Neural cell (in vitro differentiated cells): ENCODE data around the gene ARHGAP25. TPM values are rescaled to one million over a fixed set of nuclear protein-coding genes. Genes with fewer than 3 reads are reported as not detected.

Experiments used
- H2AFZ ChIP-seq: fragments of 200-600, 300-800 bp; sonication (generic), shearing (Covaris generic); 2 replicates; pipeline ENCODE4 v1.6.0; 2014; ENCODE audit warnings: low read depth, mild to moderate bottlenecking, antibody characterized with exemption, low read length, moderate library complexity
- H3F3A ChIP-seq: fragments of 200-600 bp; shearing (Covaris generic); 2 replicates; pipeline ENCODE4 v1.6.1; 2016; ENCODE audit warnings: mild to moderate bottlenecking, moderate library complexity, mixed read lengths, antibody characterized with exemption, low read length; ENCODE audit not compliant: insufficient read depth, poor library complexity, severe bottlenecking
- H3K27ac ChIP-seq: fragments of 200-600, 300-800 bp; sonication (generic), shearing (Covaris generic); 2 replicates; pipeline ENCODE4 v1.5.1; 2014; ENCODE audit warnings: mild to moderate bottlenecking, low read length, moderate library complexity
- H3K27me3 ChIP-seq: fragments of 300-800, 200-600 bp; sonication (generic), shearing (Covaris generic); 2 replicates; pipeline ENCODE4 v1.6.0; 2014; ENCODE audit warnings: mild to moderate bottlenecking, low read depth, low read length, moderate library complexity; ENCODE audit not compliant: insufficient read depth
- H3K36me3 ChIP-seq: fragments of 300-800, 200-600 bp; sonication (generic), shearing (Covaris generic); 2 replicates; pipeline ENCODE4 v1.5.1; 2014; ENCODE audit warnings: mild to moderate bottlenecking, antibody characterized with exemption, low read length, moderate library complexity; ENCODE audit not compliant: insufficient read depth
- H3K4me2 ChIP-seq: fragments of 300-800, 200-600 bp; sonication (generic), shearing (Covaris generic); 2 replicates; pipeline ENCODE4 v1.6.0; 2014; ENCODE audit warnings: mild to moderate bottlenecking, low read length
- H3K4me3 ChIP-seq: fragments of 300-800, 200-600 bp; sonication (generic), shearing (Covaris generic); 2 replicates; pipeline ENCODE4 v1.5.1; 2014; ENCODE audit warnings: mild to moderate bottlenecking, low read length, moderate library complexity
- H3K79me2 ChIP-seq: fragments of 200-600 bp; shearing (Covaris generic); replicated peaks from 2 replicates; pipeline ENCODE4 v1.6.0; 2014; ENCODE audit warnings: mild to moderate bottlenecking, low read length, moderate library complexity; ENCODE audit not compliant: insufficient read depth
- H3K9ac ChIP-seq: fragments of 300-800, 200-600 bp; sonication (generic), shearing (Covaris generic); 2 replicates; pipeline ENCODE4 v1.6.1; 2016; ENCODE audit warnings: mild to moderate bottlenecking, low read length, mixed read lengths
- H3K9me2 ChIP-seq: fragments of 200-600 bp; shearing (Covaris generic); 2 replicates; pipeline ENCODE4 v1.6.1; 2016; ENCODE audit warnings: mild to moderate bottlenecking, low read length, mixed read lengths; ENCODE audit not compliant: insufficient read depth
- H3K9me3 ChIP-seq: fragments of 200-600, 300-800 bp; sonication (generic), shearing (Covaris generic); 2 replicates; pipeline ENCODE4 v1.6.1; 2016; ENCODE audit warnings: mild to moderate bottlenecking, mixed run types, low read length, moderate library complexity, mixed read lengths
- H4K20me1 ChIP-seq: fragments of 200-600 bp; shearing (Covaris generic); 2 replicates; pipeline ENCODE4 v1.6.1; 2016; ENCODE audit warnings: mild to moderate bottlenecking, mixed run types; ENCODE audit not compliant: insufficient read depth
- EP300 ChIP-seq: fragments of 450-650 bp; conservative IDR thresholded peaks from 2 replicates; pipeline ENCODE4 v1.6.1; 2014; ENCODE audit warnings: antibody characterized with exemption, mild to moderate bottlenecking, moderate library complexity; ENCODE audit not compliant: poor library complexity, severe bottlenecking
- EZH2 ChIP-seq: fragments of 200-600, 300-800 bp; shearing (Covaris generic), sonication (generic); IDR thresholded peaks from 2 replicates; pipeline ENCODE4 v1.6.1; 2014; ENCODE audit warnings: antibody characterized with exemption, low read length, borderline replicate concordance, mild to moderate bottlenecking; ENCODE audit not compliant: insufficient read depth, poor library complexity, severe bottlenecking
- MXI1 ChIP-seq: fragments of 450-650 bp; conservative IDR thresholded peaks from 2 replicates; pipeline ENCODE4 v1.6.1; 2014; ENCODE audit warnings: antibody characterized with exemption, mild to moderate bottlenecking; ENCODE audit not compliant: poor library complexity, severe bottlenecking
- POLR2AphosphoS5 ChIP-seq: IDR thresholded peaks from 2 replicates; pipeline ENCODE4 v1.6.1; 2012
- RAD21 ChIP-seq: fragments of 450-650 bp; conservative IDR thresholded peaks from 2 replicates; pipeline ENCODE4 v1.6.1; 2014; ENCODE audit warnings: antibody characterized with exemption, mild to moderate bottlenecking, moderate library complexity
- SMC3 ChIP-seq: fragments of 450-650 bp; conservative IDR thresholded peaks from 2 replicates; pipeline ENCODE4 v1.6.1; 2014; ENCODE audit warnings: antibody characterized with exemption, mild to moderate bottlenecking, moderate library complexity; ENCODE audit not compliant: poor library complexity
- TAF1 ChIP-seq: IDR thresholded peaks from 2 replicates; pipeline ENCODE4 v1.6.1; 2012; ENCODE audit warnings: low read depth
- polyA plus RNA-seq: library from polyadenylated mRNA; depleted of rRNA; stranded (reverse); fragments of >200 nt; gene quantifications from 2 replicates; pipeline ENCODE4 v1.2.3, GENCODE V29; 2014
- TF ChIP-seq, protein P1 (sequence below): fragments of 450-650 bp; IDR thresholded peaks from 2 replicates; pipeline ENCODE4 v1.5.1; 2014; ENCODE audit warnings: antibody characterized with exemption, mild to moderate bottlenecking, moderate library complexity; ENCODE audit not compliant: poor library complexity, severe bottlenecking
- TF ChIP-seq, protein P2 (sequence below): IDR thresholded peaks from 2 replicates; pipeline ENCODE4 v1.6.1; 2012; ENCODE audit warnings: borderline replicate concordance

The ARHGAP25 gene
- polyA plus RNA-seq, 1 donor from 2014 or later = not detected

DNA sequence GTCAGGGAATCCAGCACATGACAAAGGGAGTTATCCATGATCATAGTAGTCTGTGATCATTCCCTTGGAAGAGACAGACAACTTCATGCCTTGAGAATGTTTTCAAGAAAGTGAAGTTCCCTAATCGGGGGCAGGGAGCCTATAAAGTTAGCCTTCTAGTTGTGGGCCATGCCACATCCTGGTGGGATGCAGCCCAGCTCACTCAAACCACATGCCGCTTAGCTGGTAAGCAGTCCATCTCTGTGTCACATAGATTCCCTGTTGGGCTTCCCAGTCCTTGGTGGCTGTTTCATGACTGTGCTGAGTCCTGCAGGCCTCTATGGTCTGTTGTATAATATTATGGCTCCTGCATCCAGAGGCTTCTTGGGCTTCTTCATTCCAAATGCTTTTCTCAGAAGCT, 11.4 kb upstream of the ARHGAP25 start:
- no peak for TF ChIP-seq MXI1
- TF ChIP-seq TAF1 = no peak
- TF ChIP-seq EZH2 = no peak
- no peak for TF ChIP-seq SMC3
- TF ChIP-seq, protein P1, sequence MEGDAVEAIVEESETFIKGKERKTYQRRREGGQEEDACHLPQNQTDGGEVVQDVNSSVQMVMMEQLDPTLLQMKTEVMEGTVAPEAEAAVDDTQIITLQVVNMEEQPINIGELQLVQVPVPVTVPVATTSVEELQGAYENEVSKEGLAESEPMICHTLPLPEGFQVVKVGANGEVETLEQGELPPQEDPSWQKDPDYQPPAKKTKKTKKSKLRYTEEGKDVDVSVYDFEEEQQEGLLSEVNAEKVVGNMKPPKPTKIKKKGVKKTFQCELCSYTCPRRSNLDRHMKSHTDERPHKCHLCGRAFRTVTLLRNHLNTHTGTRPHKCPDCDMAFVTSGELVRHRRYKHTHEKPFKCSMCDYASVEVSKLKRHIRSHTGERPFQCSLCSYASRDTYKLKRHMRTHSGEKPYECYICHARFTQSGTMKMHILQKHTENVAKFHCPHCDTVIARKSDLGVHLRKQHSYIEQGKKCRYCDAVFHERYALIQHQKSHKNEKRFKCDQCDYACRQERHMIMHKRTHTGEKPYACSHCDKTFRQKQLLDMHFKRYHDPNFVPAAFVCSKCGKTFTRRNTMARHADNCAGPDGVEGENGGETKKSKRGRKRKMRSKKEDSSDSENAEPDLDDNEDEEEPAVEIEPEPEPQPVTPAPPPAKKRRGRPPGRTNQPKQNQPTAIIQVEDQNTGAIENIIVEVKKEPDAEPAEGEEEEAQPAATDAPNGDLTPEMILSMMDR = no peak
- no peak for TF ChIP-seq EP300
- TF ChIP-seq RAD21 = no peak
- TF ChIP-seq POLR2AphosphoS5 = no peak
- TF ChIP-seq, protein P2, sequence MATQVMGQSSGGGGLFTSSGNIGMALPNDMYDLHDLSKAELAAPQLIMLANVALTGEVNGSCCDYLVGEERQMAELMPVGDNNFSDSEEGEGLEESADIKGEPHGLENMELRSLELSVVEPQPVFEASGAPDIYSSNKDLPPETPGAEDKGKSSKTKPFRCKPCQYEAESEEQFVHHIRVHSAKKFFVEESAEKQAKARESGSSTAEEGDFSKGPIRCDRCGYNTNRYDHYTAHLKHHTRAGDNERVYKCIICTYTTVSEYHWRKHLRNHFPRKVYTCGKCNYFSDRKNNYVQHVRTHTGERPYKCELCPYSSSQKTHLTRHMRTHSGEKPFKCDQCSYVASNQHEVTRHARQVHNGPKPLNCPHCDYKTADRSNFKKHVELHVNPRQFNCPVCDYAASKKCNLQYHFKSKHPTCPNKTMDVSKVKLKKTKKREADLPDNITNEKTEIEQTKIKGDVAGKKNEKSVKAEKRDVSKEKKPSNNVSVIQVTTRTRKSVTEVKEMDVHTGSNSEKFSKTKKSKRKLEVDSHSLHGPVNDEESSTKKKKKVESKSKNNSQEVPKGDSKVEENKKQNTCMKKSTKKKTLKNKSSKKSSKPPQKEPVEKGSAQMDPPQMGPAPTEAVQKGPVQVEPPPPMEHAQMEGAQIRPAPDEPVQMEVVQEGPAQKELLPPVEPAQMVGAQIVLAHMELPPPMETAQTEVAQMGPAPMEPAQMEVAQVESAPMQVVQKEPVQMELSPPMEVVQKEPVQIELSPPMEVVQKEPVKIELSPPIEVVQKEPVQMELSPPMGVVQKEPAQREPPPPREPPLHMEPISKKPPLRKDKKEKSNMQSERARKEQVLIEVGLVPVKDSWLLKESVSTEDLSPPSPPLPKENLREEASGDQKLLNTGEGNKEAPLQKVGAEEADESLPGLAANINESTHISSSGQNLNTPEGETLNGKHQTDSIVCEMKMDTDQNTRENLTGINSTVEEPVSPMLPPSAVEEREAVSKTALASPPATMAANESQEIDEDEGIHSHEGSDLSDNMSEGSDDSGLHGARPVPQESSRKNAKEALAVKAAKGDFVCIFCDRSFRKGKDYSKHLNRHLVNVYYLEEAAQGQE = no peak
- H3K79me2 ChIP-seq = no peaks in the 10 kb centered on the region
- H3K4me2 ChIP-seq = no peak overlapping the region
- no peaks in the 10 kb centered on the region for H3K9me3 ChIP-seq
- no peaks in the 10 kb centered on the region for H3K36me3 ChIP-seq
- H3K27me3 ChIP-seq = no peaks in the 10 kb centered on the region
- no peak overlapping the region for H3K27ac ChIP-seq
- H3K4me3 ChIP-seq = no peak overlapping the region
- H2AFZ ChIP-seq = no peak overlapping the region
- no peaks in the 10 kb centered on the region for H3K9me2 ChIP-seq
- no peaks in the 10 kb centered on the region for H3F3A ChIP-seq
- H4K20me1 ChIP-seq = no peaks in the 10 kb centered on the region
- no peak overlapping the region for H3K9ac ChIP-seq

DNA sequence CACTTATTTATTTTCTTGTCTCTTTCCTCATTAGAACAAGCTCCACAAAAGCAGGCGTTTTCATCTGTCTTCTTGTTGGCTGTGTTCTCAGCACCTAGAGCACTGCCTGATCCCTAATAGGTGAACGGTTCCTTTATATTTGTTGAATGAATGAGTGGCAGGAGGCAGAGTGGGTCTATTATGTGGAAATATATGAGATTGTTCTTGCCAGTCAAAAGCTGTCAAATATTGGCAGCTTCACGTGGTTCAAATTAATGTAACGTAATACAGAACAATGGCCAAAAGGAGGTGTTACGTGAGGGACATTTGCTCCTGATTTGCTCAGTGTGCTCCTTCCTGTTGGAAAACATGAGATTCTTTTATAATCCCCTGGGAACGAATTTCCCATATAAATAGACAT, 8.5 kb upstream of the ARHGAP25 start:
- peak overlapping the region; percentile 29 for H3K4me3 ChIP-seq
- H3K9ac ChIP-seq = no peak overlapping the region
- no peaks in the 10 kb centered on the region for H3K27me3 ChIP-seq
- H3K79me2 ChIP-seq = no peaks in the 10 kb centered on the region
- no peaks in the 10 kb centered on the region for H4K20me1 ChIP-seq
- H3K36me3 ChIP-seq = no peaks in the 10 kb centered on the region
- H3K9me3 ChIP-seq = no peaks in the 10 kb centered on the region
- no peak overlapping the region for H3K27ac ChIP-seq
- H2AFZ ChIP-seq = no peak overlapping the region
- H3F3A ChIP-seq = no peaks in the 10 kb centered on the region
- TF ChIP-seq MXI1 (no peak), POLR2AphosphoS5 (no peak), EP300 (peak; percentile 94)
- TF ChIP-seq, protein P2 = peak; percentile 87
- no peaks in the 10 kb centered on the region for H3K9me2 ChIP-seq
- no peak overlapping the region for H3K4me2 ChIP-seq
